Right atrium auricular region (tissue), 2 donors: ENCODE data around the gene KLHL22. TPM values are rescaled to one million over a fixed set of nuclear protein-coding genes. Genes with fewer than 3 reads are reported as not detected.
A peak's percentile ranks its signal among the peaks of the same experiment; 100 is the strongest.

Source experiments
- DNase-seq: peaks from one replicate; pipeline ENCODE4 v3.0.0-alpha.2; 2019; ENCODE audit warnings: low spot score
- H3K27ac ChIP-seq, 2 donors: fragments of 200-600 bp; sonication (generic); 1 replicate in 1 of 2; 2 replicates in 1 of 2; pipeline ENCODE4 v1.5.1; 2016 to 2019
- H3K27me3 ChIP-seq, 2 donors: fragments of 200-600 bp; sonication (generic); one replicate each; pipeline versions ENCODE4 v1.5.1 to v1.6.0; 2017 to 2019
- H3K36me3 ChIP-seq: fragments of 200-600 bp; sonication (generic); one replicate; pipeline ENCODE4 v1.5.1; 2016
- H3K4me1 ChIP-seq, 2 donors: fragments of 200-600 bp; sonication (generic); one replicate each; pipeline versions ENCODE4 v1.5.1 to v1.6.0; 2017 to 2019
- H3K4me3 ChIP-seq, 2 donors: fragments of 200-600 bp; sonication (generic); 1 replicate in 1 of 2; 2 replicates in 1 of 2; pipeline ENCODE4 v1.5.1; 2017 to 2019; ENCODE audit warnings: mild to moderate bottlenecking in 1 of 2, moderate library complexity in 1 of 2
- H3K9me3 ChIP-seq, 2 donors: fragments of 200-600 bp; sonication (generic); one replicate each; pipeline ENCODE4 v1.5.1; 2019
- CTCF ChIP-seq, 2 donors: fragments of 200-600 bp; sonication (generic); IDR thresholded peaks; one replicate each; pipeline ENCODE4 v1.5.1; 2019; ENCODE audit warnings: antibody characterized with exemption in 2 of 2
- total RNA-seq, 2 donors: library from RNA; depleted of rRNA; stranded (reverse); fragments of >200 nt; gene quantifications; one replicate each; pipeline ENCODE4 v1.1.0, GENCODE V29; 2016

The KLHL22 gene
- total RNA-seq, 2 donors from 2014 or later, result 16.0 to 21.9 TPM

- Histone ChIP-seq H3K27me3 (no peaks in the 10 kb centered on the region), H3K36me3 (no peaks in the 10 kb centered on the region), H3K27ac (no peak overlapping the region), H3K9me3 (no peaks in the 10 kb centered on the region), H3K4me1 (no peaks in the 10 kb centered on the region), H3K4me3 (no peak overlapping the region)
- DNase-seq, result no peak
- TF ChIP-seq CTCF (IDR thresholded peaks at IDR 0.05), result no peak
Measured at GRCh38 chr22:20457506-20458240, 37.9 kb downstream of the KLHL22 start.

- TF ChIP-seq CTCF (IDR thresholded peaks at IDR 0.05), result no peak
- DNase-seq, result no peak
- Histone ChIP-seq H3K4me3 (no peak overlapping the region), H3K36me3 (no peaks in the 10 kb centered on the region), H3K27me3 (no peaks in the 10 kb centered on the region), H3K27ac (no peak overlapping the region), H3K4me1 (no peaks in the 10 kb centered on the region), H3K9me3 (no peaks in the 10 kb centered on the region)
Measured at GRCh38 chr22:20456722-20457076, 38.9 kb downstream of the KLHL22 start.

- Histone ChIP-seq H3K27ac (no peak overlapping the region), H3K27me3 (no peaks in the 10 kb centered on the region), H3K36me3 (no peaks in the 10 kb centered on the region), H3K4me3 (no peak overlapping the region), H3K4me1 (no peaks in the 10 kb centered on the region), H3K9me3 (no peaks in the 10 kb centered on the region)
- peak; percentile 81 for DNase-seq
- TF ChIP-seq CTCF (IDR thresholded peaks at IDR 0.05), result peak; percentile 59 to 91
Measured at GRCh38 chr22:20456064-20456721, 39.4 kb downstream of the KLHL22 start.

- H3K4me1 ChIP-seq, result no peaks in the 10 kb centered on the region
- no peak overlapping the region for H3K4me3 ChIP-seq
- no peak for TF ChIP-seq CTCF (IDR thresholded peaks at IDR 0.05)
- no peaks in the 10 kb centered on the region for H3K27me3 ChIP-seq
- H3K9me3 ChIP-seq, result no peaks in the 10 kb centered on the region
- no peaks in the 10 kb centered on the region for H3K36me3 ChIP-seq
- H3K27ac ChIP-seq, result no peak overlapping the region
- DNase-seq, result no peak
Measured at GRCh38 chr22:20455709-20456063, 39.9 kb downstream of the KLHL22 start.

- DNase-seq, result no peak
- Histone ChIP-seq H3K4me3 (no peak overlapping the region), H3K9me3 (no peaks in the 10 kb centered on the region), H3K4me1 (no peaks in the 10 kb centered on the region), H3K36me3 (no peaks in the 10 kb centered on the region), H3K27me3 (no peaks in the 10 kb centered on the region), H3K27ac (no peak overlapping the region)
- TF ChIP-seq CTCF (IDR thresholded peaks at IDR 0.05), result no peak
Measured at GRCh38 chr22:20453222-20453621, 42.4 kb downstream of the KLHL22 start.
